Loucy (cell line): ENCODE results near the gene ATP11B.

Experiments
- H2AFZ ChIP-seq: fragments of 200-600 bp; sonication (generic); 2 replicates; pipeline ENCODE4 v1.6.0; 2016; ENCODE audit warnings: antibody characterized with exemption, mild to moderate bottlenecking, low read length, moderate library complexity
- H3F3A ChIP-seq: fragments of 200-600 bp; 2 replicates; pipeline ENCODE4 v1.6.0; 2016; ENCODE audit warnings: antibody characterized with exemption, low read depth, mild to moderate bottlenecking
- H3K27me3 ChIP-seq: fragments of 200-600 bp; sonication (generic); 2 replicates; pipeline ENCODE4 v1.6.1; 2014; ENCODE audit warnings: low read length, mild to moderate bottlenecking; ENCODE audit not compliant: insufficient read depth, poor library complexity, severe bottlenecking
- H3K36me3 ChIP-seq: fragments of 200-600 bp; sonication (generic); 2 replicates; pipeline ENCODE4 v1.6.1; 2016; ENCODE audit warnings: low read length; ENCODE audit not compliant: insufficient read depth
- H3K4me1 ChIP-seq: fragments of 200-600 bp; sonication (generic); 2 replicates; pipeline ENCODE4 v1.5.1; 2014; ENCODE audit warnings: low read length, mild to moderate bottlenecking; ENCODE audit not compliant: insufficient read depth, poor library complexity, severe bottlenecking
- H3K4me2 ChIP-seq: fragments of 200-600 bp; sonication (generic); 2 replicates; pipeline ENCODE4 v1.6.0; 2014; ENCODE audit warnings: antibody characterized with exemption, low read length, low read depth, mild to moderate bottlenecking; ENCODE audit not compliant: poor library complexity, severe bottlenecking
- H3K4me3 ChIP-seq: fragments of 200-600 bp; sonication (generic); 2 replicates; pipeline ENCODE4 v1.5.1; 2014; ENCODE audit warnings: low read length, mild to moderate bottlenecking, mixed read lengths; ENCODE audit not compliant: poor library complexity, severe bottlenecking
- H3K79me2 ChIP-seq: fragments of 200-600 bp; sonication (generic); 2 replicates; pipeline ENCODE4 v1.6.1; 2014; ENCODE audit warnings: low read length; ENCODE audit not compliant: insufficient read depth
- H3K9ac ChIP-seq: fragments of 200-600 bp; sonication (generic); 2 replicates; pipeline ENCODE4 v1.6.0; 2014; ENCODE audit warnings: mild to moderate bottlenecking, low read depth, low read length, moderate library complexity; ENCODE audit not compliant: poor library complexity, severe bottlenecking
- H3K9me2 ChIP-seq: fragments of 200-600 bp; sonication (generic); replicated peaks from 2 replicates; pipeline ENCODE4 v1.6.1; 2016; ENCODE audit warnings: low read depth, low read length, mixed read lengths
- H3K9me3 ChIP-seq: fragments of 200-600 bp; sonication (generic); 2 replicates; pipeline ENCODE4 v1.6.1; 2014; ENCODE audit warnings: mild to moderate bottlenecking, antibody characterized with exemption, low read length, low read depth; ENCODE audit not compliant: insufficient read depth
- H4K20me1 ChIP-seq: fragments of 200-600 bp; sonication (generic); 2 replicates; pipeline ENCODE4 v1.6.0; 2014; ENCODE audit warnings: antibody characterized with exemption, low read length, mild to moderate bottlenecking; ENCODE audit not compliant: insufficient read depth, poor library complexity, severe bottlenecking
- EZH2phosphoT487 ChIP-seq: fragments of 200-600 bp; IDR thresholded peaks from 2 replicates; pipeline ENCODE4 v1.6.1; 2018; ENCODE audit warnings: antibody characterized with exemption, mild to moderate bottlenecking, moderate library complexity, borderline replicate concordance
- TF ChIP-seq, protein P1 (sequence below): fragments of 200-600 bp; sonication (generic); conservative IDR thresholded peaks from 2 replicates; pipeline ENCODE4 v1.5.1; 2014; ENCODE audit warnings: mild to moderate bottlenecking, antibody characterized with exemption, low read length

ATP11B gene

DNA sequence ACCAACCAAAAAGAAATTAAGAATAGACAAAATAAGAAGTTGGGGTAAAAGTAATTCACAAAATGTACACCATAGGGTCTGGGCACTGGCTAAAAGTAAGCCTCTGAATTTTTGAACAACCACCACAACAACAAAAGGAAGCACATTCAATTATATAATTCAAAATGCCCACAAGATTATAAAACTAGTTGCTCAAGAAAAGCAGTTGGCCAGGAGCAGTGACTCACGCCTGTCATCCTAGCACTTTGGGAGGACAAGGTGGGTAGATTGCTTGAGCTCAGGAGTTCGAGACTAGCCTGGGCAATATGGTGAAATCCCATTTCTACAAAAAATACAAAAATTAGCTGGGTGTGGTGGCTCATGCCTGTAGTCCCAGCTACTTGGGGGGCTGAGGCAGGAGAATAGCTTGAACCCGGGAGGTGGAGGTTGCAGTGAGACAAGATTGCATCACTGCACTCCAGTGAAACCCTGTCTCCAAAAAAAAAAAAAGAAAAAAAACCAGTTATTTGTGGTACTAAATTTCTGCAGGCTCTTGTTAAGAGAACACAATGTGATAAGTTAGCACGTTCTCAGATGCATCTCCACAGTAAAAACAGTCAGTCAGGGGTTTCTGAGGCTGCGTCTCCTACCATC lies 6.6 kb upstream of the ATP11B start:
- H3F3A ChIP-seq, result no peaks in the 10 kb centered on the region
- peaks cover 99% of the 10 kb centered on the region for H3K27me3 ChIP-seq
- no peaks in the 10 kb centered on the region for H3K79me2 ChIP-seq
- no peaks in the 10 kb centered on the region for H3K9me2 ChIP-seq
- no peaks in the 10 kb centered on the region for H4K20me1 ChIP-seq
- no peaks in the 10 kb centered on the region for H3K9me3 ChIP-seq
- no peak overlapping the region for H2AFZ ChIP-seq
- TF ChIP-seq, protein P1, sequence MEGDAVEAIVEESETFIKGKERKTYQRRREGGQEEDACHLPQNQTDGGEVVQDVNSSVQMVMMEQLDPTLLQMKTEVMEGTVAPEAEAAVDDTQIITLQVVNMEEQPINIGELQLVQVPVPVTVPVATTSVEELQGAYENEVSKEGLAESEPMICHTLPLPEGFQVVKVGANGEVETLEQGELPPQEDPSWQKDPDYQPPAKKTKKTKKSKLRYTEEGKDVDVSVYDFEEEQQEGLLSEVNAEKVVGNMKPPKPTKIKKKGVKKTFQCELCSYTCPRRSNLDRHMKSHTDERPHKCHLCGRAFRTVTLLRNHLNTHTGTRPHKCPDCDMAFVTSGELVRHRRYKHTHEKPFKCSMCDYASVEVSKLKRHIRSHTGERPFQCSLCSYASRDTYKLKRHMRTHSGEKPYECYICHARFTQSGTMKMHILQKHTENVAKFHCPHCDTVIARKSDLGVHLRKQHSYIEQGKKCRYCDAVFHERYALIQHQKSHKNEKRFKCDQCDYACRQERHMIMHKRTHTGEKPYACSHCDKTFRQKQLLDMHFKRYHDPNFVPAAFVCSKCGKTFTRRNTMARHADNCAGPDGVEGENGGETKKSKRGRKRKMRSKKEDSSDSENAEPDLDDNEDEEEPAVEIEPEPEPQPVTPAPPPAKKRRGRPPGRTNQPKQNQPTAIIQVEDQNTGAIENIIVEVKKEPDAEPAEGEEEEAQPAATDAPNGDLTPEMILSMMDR, result no peak
- no peak for TF ChIP-seq EZH2phosphoT487
- H3K9ac ChIP-seq, result no peak overlapping the region
- no peaks in the 10 kb centered on the region for H3K36me3 ChIP-seq
- no peaks in the 10 kb centered on the region for H3K4me1 ChIP-seq
- no peak overlapping the region for H3K4me2 ChIP-seq
- H3K4me3 ChIP-seq, result no peak overlapping the region

DNA sequence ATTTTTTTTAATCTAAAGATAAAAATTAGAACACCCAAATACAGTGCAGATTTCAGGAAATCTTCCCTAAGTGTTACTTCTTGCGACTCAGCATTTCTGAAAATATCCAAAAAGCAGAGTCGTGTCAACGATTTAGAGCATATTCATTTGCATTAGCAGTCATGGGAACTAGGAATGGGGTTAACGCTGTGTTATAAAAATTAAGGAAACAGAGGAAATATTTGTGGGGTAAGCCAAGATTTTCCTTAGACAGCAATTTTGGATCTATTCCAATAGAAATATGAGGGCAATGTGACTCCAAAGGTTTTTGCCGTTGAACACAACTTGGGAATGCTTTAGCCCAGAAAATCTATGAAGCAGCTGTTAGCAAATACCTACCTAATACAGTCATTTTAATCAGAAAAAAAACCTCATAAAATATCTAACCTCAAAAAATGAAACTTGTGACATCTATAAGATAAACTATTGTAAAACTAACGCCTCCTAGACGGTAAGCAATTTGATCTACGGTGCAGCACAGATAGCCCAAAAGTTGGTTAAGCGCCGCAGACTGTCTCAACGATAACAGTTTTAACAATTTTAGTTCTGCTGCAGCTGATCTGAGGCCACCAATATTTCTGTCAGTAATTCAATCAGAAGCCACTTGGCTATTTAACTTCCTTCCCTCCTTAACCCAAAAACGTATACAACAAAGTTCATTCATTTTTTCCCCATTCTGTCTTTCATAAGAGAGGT lies 5.8 kb upstream of the ATP11B start:
- Histone ChIP-seq H3K4me1 (no peaks in the 10 kb centered on the region), H3K36me3 (no peaks in the 10 kb centered on the region), H3K79me2 (no peaks in the 10 kb centered on the region), H4K20me1 (no peaks in the 10 kb centered on the region), H3K9ac (no peak overlapping the region), H3F3A (no peaks in the 10 kb centered on the region), H3K9me2 (no peaks in the 10 kb centered on the region), H3K9me3 (no peaks in the 10 kb centered on the region), H3K4me3 (no peak overlapping the region), H3K27me3 (peaks cover 100% of the 10 kb centered on the region), H3K4me2 (no peak overlapping the region), H2AFZ (no peak overlapping the region)
- no peak for TF ChIP-seq EZH2phosphoT487
- TF ChIP-seq, protein P1, result no peak

DNA sequence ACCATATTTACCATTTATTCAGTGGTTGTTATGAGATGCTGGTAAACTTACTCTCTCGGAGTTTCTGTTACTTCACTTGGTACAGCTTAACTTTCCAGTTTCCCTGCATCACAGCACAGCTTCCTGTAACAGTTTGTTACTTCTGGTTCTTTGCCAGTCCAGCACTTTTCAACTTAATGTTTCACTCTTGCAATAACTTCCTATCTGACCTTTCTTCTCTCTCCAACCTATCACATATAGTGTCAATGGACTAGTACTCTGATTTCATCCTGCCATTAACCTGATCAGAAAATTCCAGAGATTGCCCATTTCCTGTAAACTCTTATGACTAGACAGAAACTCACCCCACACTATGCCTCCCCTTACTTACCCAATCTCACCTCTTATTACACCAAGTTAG lies 3.9 kb upstream of the ATP11B start:
- Histone ChIP-seq H4K20me1 (no peaks in the 10 kb centered on the region), H3K79me2 (no peaks in the 10 kb centered on the region), H3K9me2 (no peaks in the 10 kb centered on the region), H3K9ac (no peak overlapping the region), H3K27me3 (peaks cover 93% of the 10 kb centered on the region), H3F3A (no peaks in the 10 kb centered on the region), H3K9me3 (no peaks in the 10 kb centered on the region), H3K36me3 (no peaks in the 10 kb centered on the region), H3K4me2 (no peak overlapping the region), H2AFZ (no peak overlapping the region), H3K4me3 (no peak overlapping the region), H3K4me1 (no peaks in the 10 kb centered on the region)
- no peak for TF ChIP-seq EZH2phosphoT487
- TF ChIP-seq, protein P1, result no peak
